NCI-H128 (cell line): ENCODE measurements around the gene ATP11C.
"Not testable (repeated sequence)": the region's sequence is repeated elsewhere in the genome, so short reads cannot be mapped to it uniquely, and the experiment has no call there.

Source experiments
- DNase-seq: peaks from one replicate; lab custom pipeline; 2025; ENCODE audit not compliant: unreplicated experiment; lab: John Stamatoyannopoulos, UW

The ATP11C gene

DNA sequence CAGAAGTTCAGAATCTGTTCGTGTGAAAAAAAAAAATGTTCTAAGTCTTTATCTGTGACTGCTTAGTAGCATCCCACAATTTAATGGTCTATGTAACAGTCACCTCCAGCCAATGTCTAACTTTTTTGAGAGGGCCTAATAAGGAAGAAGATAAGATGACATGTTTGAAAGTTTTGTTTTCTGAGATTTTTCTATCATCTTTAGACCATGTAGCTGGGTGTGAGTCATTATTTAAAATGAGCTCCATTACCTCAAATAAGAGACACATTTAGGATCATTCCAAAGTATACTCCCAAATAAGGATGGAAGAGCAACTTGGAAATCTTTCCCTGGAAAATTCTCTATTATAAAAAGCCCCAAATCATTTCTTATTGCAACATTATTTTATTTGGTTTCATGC lies 196.7 kb downstream of the ATP11C start:
- no peak for DNase-seq

- DNase-seq, result no peak
Observed at GRCh38 chrX:139734996-139735395, 197.9 kb downstream of the ATP11C start.

DNA sequence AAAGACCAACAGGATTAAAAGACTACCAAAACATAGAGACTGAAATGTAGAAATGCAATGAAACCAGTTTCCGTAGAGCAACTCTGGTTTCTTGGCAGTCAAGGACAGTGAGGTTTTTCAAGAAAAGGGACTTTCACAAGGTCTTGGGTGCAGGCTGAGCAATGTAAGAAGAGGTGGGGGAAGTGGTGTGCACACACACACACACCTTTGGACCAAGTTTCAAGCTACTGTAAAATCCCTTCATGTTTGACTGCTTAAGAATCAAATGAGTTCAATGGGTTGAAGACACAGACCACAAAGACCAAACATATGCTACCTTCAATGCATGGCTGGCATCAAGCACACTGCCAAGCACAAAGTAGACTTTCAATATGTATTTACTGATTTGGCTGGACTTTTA lies 207.1 kb downstream of the ATP11C start:
- no peak for DNase-seq

GRCh38 chrX:139724626-139725025 lies 208.2 kb downstream of the ATP11C start:
- no peak for DNase-seq

- no peak for DNase-seq
Observed at GRCh38 chrX:139720979-139721378, 211.9 kb downstream of the ATP11C start.

DNA sequence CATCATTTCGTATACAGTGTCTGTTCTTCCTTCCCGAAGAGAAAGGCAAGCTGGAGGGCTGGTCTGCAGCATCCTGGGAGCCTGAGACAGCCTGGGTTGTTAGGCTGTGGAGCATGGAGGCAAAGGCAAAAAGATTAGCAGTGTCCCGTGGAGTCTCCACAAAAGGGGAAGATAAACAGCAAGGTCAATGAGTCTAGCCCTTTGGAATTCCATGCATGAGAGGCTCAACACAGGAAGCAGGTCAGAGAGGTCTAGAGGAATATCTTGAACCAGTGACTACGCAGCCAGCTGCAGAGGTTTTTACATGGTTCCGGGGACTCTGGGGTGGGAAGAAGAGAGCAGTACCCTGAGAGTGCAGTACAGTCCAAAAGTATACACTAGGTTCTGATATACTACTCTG lies 212.7 kb downstream of the ATP11C start:
- no peak for DNase-seq

GRCh38 chrX:139708067-139708466 lies 224.8 kb downstream of the ATP11C start, which contains the start of gene MCF2:
MCF2 (minus strand) TSS chrX:139708167; CDS start chrX:139651744, 56,423 bp downstream.
- DNase-seq, result no peak

- DNase-seq, result no peak
Observed at GRCh38 chrX:139702658-139703057, 230.2 kb downstream of the ATP11C start.

DNA sequence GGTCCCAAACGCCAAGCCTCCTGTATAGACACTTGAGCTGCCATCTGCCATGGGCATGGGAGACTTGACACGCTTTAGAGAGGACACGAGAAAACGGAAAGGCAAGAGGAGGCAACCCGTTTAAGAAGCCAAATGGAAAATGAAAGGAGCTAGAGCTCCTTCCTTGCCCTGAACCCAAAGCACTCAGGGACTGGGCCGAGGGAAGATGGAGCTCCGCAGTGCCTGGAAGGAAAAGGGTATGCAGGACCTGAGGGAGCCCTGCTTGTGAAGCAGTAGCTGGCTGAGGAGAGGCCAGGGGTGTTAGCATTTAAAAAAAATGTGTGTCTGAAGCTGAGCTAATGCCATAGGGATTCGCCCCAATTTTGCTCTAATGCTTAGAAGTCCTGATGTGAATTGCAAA lies 239.9 kb downstream of the ATP11C start:
- DNase-seq, result no peak

DNA sequence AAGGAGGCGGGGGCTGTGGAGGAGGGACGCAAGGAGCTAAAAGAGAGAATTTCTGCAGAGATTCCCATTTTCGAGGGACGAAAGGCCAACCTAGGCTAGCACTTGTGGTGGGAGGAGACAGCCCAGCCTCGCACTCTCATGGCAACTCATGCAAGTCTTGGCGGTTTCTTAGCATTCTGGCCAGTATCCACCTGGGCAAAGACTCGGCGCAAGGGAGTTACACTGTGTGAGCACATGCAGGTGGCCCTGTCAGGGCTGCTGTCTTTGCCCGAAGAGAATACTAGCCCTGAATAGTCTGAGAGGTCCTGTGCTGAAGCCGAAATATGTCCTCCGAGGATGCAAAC lies 240.4 kb downstream of the ATP11C start:
- no peak for DNase-seq

- no peak for DNase-seq
Observed at GRCh38 chrX:139691843-139692505, 240.9 kb downstream of the ATP11C start.

GRCh38 chrX:139691493-139691842 lies 241.4 kb downstream of the ATP11C start:
- no peak for DNase-seq

DNA sequence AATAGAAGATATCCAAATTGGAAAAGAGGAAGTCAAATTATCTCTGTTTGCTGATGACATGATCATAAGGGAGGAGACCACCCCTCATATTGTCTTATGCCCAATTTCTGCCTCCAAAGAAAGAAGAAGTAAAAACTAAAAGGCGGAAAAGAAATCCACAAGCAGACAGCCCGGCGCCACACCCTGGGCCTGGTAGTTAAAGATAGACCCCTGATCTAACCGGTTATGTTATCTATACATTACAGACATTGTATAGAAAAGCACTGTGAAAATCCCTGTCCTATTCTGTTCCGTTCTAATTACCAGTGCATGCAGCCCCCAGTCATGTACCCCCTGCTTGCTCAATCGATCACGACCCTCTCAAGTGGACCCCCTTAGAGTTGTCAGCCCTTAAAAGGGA lies 247.7 kb downstream of the ATP11C start:
- not testable (repeated sequence) for DNase-seq

DNA sequence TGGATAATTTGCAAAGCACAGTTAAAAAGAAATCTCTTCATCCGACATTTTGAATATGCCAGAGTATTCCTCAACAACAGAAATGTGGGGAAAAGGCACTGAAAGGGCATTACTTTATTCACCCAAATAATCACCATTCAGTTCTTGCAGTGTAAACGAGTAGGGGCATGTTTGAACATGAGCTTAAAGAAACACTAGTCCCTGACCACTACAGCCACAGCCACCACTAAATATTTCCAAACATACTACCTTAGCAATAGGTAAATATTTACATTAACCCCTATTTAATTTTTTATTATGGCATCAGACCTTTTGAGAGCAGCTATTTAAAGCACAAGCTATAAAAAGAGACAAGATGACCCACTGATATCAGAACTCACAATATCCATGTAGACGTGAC lies 252.5 kb downstream of the ATP11C start:
- DNase-seq, result no peak
